ENCODE measurements around the gene IL21.

IL21 gene

GRCh38 chr4:122621016-122621507, at the start of gene IL21:
Gene IL21 (minus strand): TSS chr4:122621066. CDS start chr4:122621011, 55 bp downstream.
- Histone ChIP-seq H3K9ac (ENCODE audit: low read depth, low read length, poor library complexity, severe bottlenecking) (no peak within 1 kb of the TSS), H3K9me3 (ENCODE audit: insufficient read depth, low read depth, low read length) (no peaks in the 10 kb centered on the region), H2AFZ (ENCODE audit: low read length) (no peak within 1 kb of the TSS), H3K27me3 (ENCODE audit: insufficient read depth, low read length, poor library complexity, severe bottlenecking) (no peaks in the 10 kb centered on the region), H4K20me1 (ENCODE audit: insufficient read depth, low read length, poor library complexity, severe bottlenecking) (no peaks in the 10 kb centered on the region), H3K36me3 (ENCODE audit: insufficient read depth, low read length) (no peaks in the 10 kb centered on the region), H3F3A (ENCODE audit: low read depth) (no peaks in the 10 kb centered on the region), H3K9me2 (replicated peaks; ENCODE audit: low read depth, low read length) (no peaks in the 10 kb centered on the region), H3K4me2 (ENCODE audit: low read depth, low read length, poor library complexity, severe bottlenecking) (no peak within 1 kb of the TSS), H3K4me1 (ENCODE audit: insufficient read depth, low read length, poor library complexity, severe bottlenecking) (no peaks in the 10 kb centered on the region), H3K79me2 (ENCODE audit: insufficient read depth, low read length) (no peaks in the 10 kb centered on the region), H3K4me3 (ENCODE audit: low read length, poor library complexity, severe bottlenecking) (no peak within 1 kb of the TSS)
- TF ChIP-seq EZH2phosphoT487 (IDR thresholded peaks at IDR 0.05; ENCODE audit: borderline replicate concordance) = no peak
- TF ChIP-seq, protein P1, sequence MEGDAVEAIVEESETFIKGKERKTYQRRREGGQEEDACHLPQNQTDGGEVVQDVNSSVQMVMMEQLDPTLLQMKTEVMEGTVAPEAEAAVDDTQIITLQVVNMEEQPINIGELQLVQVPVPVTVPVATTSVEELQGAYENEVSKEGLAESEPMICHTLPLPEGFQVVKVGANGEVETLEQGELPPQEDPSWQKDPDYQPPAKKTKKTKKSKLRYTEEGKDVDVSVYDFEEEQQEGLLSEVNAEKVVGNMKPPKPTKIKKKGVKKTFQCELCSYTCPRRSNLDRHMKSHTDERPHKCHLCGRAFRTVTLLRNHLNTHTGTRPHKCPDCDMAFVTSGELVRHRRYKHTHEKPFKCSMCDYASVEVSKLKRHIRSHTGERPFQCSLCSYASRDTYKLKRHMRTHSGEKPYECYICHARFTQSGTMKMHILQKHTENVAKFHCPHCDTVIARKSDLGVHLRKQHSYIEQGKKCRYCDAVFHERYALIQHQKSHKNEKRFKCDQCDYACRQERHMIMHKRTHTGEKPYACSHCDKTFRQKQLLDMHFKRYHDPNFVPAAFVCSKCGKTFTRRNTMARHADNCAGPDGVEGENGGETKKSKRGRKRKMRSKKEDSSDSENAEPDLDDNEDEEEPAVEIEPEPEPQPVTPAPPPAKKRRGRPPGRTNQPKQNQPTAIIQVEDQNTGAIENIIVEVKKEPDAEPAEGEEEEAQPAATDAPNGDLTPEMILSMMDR (conservative IDR thresholded peaks at IDR 0.05; ENCODE audit: low read length) = no peak

DNA sequence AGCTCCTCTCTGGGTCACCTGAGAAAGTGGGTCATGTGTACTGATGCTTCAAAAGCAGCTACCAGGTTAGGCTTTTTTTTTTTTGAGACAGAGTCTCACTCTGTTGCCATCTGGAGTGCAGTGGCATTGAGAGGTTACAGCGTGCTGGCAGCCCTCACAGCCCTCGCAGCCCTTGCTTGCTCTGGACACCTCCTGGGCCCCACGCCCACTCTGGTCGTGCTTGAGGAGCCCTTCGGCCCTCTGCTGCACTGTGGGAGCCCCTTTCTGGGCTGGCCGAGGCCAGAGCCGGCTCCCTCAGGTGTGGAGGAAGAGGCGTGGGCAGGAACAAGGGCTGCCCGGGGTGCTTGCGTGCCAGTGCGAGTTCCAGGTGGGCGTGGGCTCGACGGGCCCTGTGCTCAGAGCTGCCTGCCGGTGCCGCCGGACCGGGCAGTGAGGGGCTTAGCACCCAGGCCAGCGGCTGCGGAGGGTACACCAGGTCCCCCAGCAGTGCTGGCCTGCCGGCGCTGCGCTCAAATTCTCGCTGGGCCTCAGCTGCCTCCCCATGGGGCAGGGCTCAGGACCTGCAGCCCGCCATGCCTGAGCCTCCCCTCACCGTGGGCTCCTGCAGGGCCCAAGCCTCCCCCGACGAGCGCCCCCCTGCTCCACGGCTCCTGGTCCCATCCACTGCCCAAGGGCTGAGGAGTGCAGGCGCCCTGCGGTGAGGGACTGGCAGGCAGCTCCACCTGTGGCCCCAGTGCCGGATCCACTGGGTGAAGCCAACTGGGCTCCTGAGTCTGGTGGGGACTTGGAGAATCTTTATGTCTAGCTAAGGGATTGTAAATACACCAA, 49.3 kb upstream of the IL21 start:
- H3F3A ChIP-seq (ENCODE audit: low read depth) = no peaks in the 10 kb centered on the region
- no peak overlapping the region for H2AFZ ChIP-seq (ENCODE audit: low read length)
- H3K36me3 ChIP-seq (ENCODE audit: insufficient read depth, low read length) = no peaks in the 10 kb centered on the region
- H3K9me2 ChIP-seq (replicated peaks; ENCODE audit: low read depth, low read length) = no peaks in the 10 kb centered on the region
- TF ChIP-seq EZH2phosphoT487 (IDR thresholded peaks at IDR 0.05; ENCODE audit: borderline replicate concordance) = no peak
- TF ChIP-seq, protein P1 (conservative IDR thresholded peaks at IDR 0.05; ENCODE audit: low read length) = no peak
- no peaks in the 10 kb centered on the region for H3K27me3 ChIP-seq (ENCODE audit: insufficient read depth, low read length, poor library complexity, severe bottlenecking)
- H3K9ac ChIP-seq (ENCODE audit: low read depth, low read length, poor library complexity, severe bottlenecking) = no peak overlapping the region
- no peaks in the 10 kb centered on the region for H3K4me1 ChIP-seq (ENCODE audit: insufficient read depth, low read length, poor library complexity, severe bottlenecking)
- H3K4me2 ChIP-seq (ENCODE audit: low read depth, low read length, poor library complexity, severe bottlenecking) = no peak overlapping the region
- no peaks in the 10 kb centered on the region for H3K9me3 ChIP-seq (ENCODE audit: insufficient read depth, low read depth, low read length)
- H4K20me1 ChIP-seq (ENCODE audit: insufficient read depth, low read length, poor library complexity, severe bottlenecking) = no peaks in the 10 kb centered on the region
- no peak overlapping the region for H3K4me3 ChIP-seq (ENCODE audit: low read length, poor library complexity, severe bottlenecking)
- H3K79me2 ChIP-seq (ENCODE audit: insufficient read depth, low read length) = no peaks in the 10 kb centered on the region

- no peaks in the 10 kb centered on the region for H4K20me1 ChIP-seq (ENCODE audit: insufficient read depth, low read length, poor library complexity, severe bottlenecking)
- H3K36me3 ChIP-seq (ENCODE audit: insufficient read depth, low read length) = no peaks in the 10 kb centered on the region
- H3K27me3 ChIP-seq (ENCODE audit: insufficient read depth, low read length, poor library complexity, severe bottlenecking) = no peaks in the 10 kb centered on the region
- H3K9me2 ChIP-seq (replicated peaks; ENCODE audit: low read depth, low read length) = no peaks in the 10 kb centered on the region
- no peaks in the 10 kb centered on the region for H3K9me3 ChIP-seq (ENCODE audit: insufficient read depth, low read depth, low read length)
- H3F3A ChIP-seq (ENCODE audit: low read depth) = no peaks in the 10 kb centered on the region
- H2AFZ ChIP-seq (ENCODE audit: low read length) = no peak overlapping the region
- H3K4me1 ChIP-seq (ENCODE audit: insufficient read depth, low read length, poor library complexity, severe bottlenecking) = no peaks in the 10 kb centered on the region
- no peak overlapping the region for H3K9ac ChIP-seq (ENCODE audit: low read depth, low read length, poor library complexity, severe bottlenecking)
- H3K79me2 ChIP-seq (ENCODE audit: insufficient read depth, low read length) = no peaks in the 10 kb centered on the region
- H3K4me3 ChIP-seq (ENCODE audit: low read length, poor library complexity, severe bottlenecking) = no peak overlapping the region
- TF ChIP-seq EZH2phosphoT487 (IDR thresholded peaks at IDR 0.05; ENCODE audit: borderline replicate concordance) = no peak
- TF ChIP-seq, protein P1 (conservative IDR thresholded peaks at IDR 0.05; ENCODE audit: low read length) = no peak
- H3K4me2 ChIP-seq (ENCODE audit: low read depth, low read length, poor library complexity, severe bottlenecking) = no peak overlapping the region
Measured at GRCh38 chr4:122668241-122668640, 47.4 kb upstream of the IL21 start.
